Bronchial epithelial cell (primary cell): ENCODE results near the gene LINC00305. TPM values are rescaled to one million over a fixed set of nuclear protein-coding genes. Genes with fewer than 3 reads are reported as not detected.
A peak's percentile ranks its signal among the peaks of the same experiment; 100 is the strongest.

Experiments
- DNase-seq: peaks from one replicate; pipeline ENCODE4 v3.0.0-alpha.2; 2010; ENCODE audit warnings: low read depth
- FAIRE-seq: peaks from 2 replicates; lab custom pipeline; 2011; peaks lifted over from hg19 to GRCh38; lab: Jason Lieb, UNC
- H3K27me3 ChIP-seq: 2 replicates; pipeline ENCODE4 v1.5.1; 2011; ENCODE audit warnings: low read length; ENCODE audit not compliant: control insufficient read depth, insufficient read depth
- H3K36me3 ChIP-seq: 2 replicates; pipeline ENCODE4 v1.5.1; 2011; ENCODE audit warnings: low read length; ENCODE audit not compliant: control insufficient read depth, insufficient read depth
- H3K4me3 ChIP-seq: 2 replicates; pipeline ENCODE4 v1.5.1; 2011; ENCODE audit warnings: mild to moderate bottlenecking, low read depth, low read length, control low read depth
- total RNA-seq: library from RNA; depleted of rRNA; stranded (reverse); fragments of >200 nt; gene quantifications from 2 replicates; pipeline ENCODE4 v1.2.1, GENCODE V29; 2014
- TF ChIP-seq, protein P1 (sequence below): IDR thresholded peaks from 2 replicates; pipeline ENCODE4 v1.5.1; 2011; ENCODE audit warnings: mild to moderate bottlenecking, moderate library complexity, low read length, control low read depth, inconsistent platforms; ENCODE audit not compliant: insufficient read depth, severe bottlenecking

The LINC00305 gene
- total RNA-seq: not detected in 2 replicates

DNA sequence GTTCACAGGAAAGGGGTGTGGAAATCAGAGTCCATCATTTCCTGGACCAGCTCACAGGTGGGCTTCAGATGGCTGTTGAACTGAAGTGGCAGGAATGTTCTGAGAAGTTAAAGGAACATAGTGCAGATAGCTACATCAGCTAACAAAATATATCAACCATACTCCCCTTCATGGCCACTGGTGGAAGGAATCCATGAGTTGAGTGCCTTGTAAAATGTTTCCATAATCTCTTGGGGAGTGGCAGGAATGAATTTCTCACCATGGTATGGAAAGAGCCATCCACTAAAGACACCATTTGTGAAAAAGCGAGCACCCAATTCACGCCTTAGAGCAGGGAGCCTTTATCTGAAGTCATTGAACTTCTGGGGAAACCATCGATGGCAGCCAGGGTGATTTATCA lies at the start of gene LINC00305:
Gene LINC00305 (minus strand): TSS at position 101 of the 400 bp plus-strand sequence.
- Histone ChIP-seq H3K4me3 (no peak within 1 kb of the TSS), H3K36me3 (no peaks in the 10 kb centered on the region), H3K27me3 (no peaks in the 10 kb centered on the region)
- FAIRE-seq: no peak
- no peak for DNase-seq
- TF ChIP-seq, protein P1, sequence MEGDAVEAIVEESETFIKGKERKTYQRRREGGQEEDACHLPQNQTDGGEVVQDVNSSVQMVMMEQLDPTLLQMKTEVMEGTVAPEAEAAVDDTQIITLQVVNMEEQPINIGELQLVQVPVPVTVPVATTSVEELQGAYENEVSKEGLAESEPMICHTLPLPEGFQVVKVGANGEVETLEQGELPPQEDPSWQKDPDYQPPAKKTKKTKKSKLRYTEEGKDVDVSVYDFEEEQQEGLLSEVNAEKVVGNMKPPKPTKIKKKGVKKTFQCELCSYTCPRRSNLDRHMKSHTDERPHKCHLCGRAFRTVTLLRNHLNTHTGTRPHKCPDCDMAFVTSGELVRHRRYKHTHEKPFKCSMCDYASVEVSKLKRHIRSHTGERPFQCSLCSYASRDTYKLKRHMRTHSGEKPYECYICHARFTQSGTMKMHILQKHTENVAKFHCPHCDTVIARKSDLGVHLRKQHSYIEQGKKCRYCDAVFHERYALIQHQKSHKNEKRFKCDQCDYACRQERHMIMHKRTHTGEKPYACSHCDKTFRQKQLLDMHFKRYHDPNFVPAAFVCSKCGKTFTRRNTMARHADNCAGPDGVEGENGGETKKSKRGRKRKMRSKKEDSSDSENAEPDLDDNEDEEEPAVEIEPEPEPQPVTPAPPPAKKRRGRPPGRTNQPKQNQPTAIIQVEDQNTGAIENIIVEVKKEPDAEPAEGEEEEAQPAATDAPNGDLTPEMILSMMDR: no peak

DNA sequence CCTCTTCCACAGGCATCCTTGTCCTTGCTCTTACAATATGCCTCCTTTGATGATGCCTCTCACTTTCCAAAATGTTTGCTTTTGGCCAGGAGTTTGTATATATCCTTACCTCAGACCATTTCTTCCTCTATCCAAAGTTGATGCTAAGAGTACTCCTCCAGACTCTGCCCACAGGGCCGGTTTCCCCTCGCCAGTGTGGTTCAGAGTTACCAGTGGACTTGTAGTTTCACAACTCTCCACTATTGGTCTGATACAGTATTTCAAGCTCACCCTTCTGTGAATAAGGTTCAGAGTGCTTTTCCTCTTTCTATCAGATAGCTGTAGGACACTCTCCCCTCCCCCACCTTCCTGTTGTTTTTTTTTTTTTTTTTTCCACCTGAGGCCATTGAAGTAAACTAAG lies 42.2 kb upstream of the LINC00305 start:
- Histone ChIP-seq H3K36me3 (no peaks in the 10 kb centered on the region), H3K4me3 (no peak overlapping the region), H3K27me3 (no peaks in the 10 kb centered on the region)
- TF ChIP-seq, protein P1: no peak
- FAIRE-seq (no peak), DNase-seq (no peak)

DNA sequence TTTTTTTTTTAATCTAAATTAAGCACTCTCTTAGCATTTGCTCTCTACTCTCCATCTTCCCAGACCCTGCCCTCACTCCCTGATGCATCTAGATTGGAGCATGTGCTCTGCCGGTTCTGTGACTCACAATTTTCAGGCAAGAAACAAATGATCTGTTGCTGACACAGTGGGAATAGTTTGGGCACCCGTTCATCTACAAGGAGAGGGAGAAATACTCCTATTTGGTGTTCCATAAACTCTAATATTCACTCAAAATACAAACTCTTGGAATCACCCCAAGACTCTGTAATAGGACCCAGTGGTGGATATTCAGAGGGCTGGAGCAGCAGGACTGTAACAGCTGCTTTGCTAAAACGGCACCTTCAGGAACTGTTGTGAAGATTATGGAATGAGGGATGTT lies 37.1 kb upstream of the LINC00305 start:
- FAIRE-seq: no peak
- DNase-seq: no peak
- TF ChIP-seq, protein P1: no peak
- Histone ChIP-seq H3K36me3 (no peaks in the 10 kb centered on the region), H3K4me3 (no peak overlapping the region), H3K27me3 (no peaks in the 10 kb centered on the region)

DNA sequence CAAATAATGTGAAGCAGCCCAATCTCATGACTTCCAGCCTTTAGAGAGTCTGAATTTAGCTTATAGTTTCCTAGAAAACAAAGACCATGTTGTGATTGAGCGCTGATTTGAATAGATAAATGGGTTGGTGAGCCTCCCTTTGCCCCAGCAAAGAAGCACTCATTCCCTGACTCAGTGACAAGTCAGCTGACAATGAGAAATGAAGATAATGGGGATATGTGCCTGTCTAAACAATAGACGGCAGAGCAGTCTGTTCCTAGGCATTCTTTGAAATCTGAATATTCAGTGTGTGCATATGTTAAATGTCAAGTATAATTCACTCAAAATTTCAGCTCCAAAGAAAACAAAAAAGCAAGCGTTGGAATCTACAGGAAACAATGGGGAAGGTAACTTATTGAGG lies 34.8 kb upstream of the LINC00305 start:
- TF ChIP-seq, protein P1: no peak
- Histone ChIP-seq H3K36me3 (no peaks in the 10 kb centered on the region), H3K4me3 (no peak overlapping the region), H3K27me3 (no peaks in the 10 kb centered on the region)
- FAIRE-seq: no peak
- no peak for DNase-seq

DNA sequence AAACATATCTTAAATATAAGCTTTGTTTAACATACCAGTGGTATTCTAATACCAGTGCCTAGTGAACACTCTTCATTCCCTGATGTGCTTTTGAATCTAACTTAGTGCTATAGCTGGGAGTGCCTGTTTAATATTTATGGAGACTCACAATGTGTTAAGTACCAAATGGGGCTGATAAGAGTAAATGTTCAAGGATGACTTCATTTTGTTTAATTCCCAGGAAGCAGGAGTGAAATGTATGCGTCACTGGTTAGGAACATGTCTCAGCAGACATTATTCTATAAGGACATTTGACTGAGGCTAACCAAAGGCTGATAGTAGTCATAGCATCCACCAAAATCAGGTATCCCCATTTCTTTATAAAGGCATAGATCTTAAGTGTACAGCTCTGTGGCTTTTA lies 31.7 kb upstream of the LINC00305 start:
- peak; percentile 58 for DNase-seq
- no peak overlapping the region for H3K4me3 ChIP-seq
- no peaks in the 10 kb centered on the region for H3K36me3 ChIP-seq
- FAIRE-seq: no peak
- TF ChIP-seq, protein P1: no peak
- no peaks in the 10 kb centered on the region for H3K27me3 ChIP-seq

DNA sequence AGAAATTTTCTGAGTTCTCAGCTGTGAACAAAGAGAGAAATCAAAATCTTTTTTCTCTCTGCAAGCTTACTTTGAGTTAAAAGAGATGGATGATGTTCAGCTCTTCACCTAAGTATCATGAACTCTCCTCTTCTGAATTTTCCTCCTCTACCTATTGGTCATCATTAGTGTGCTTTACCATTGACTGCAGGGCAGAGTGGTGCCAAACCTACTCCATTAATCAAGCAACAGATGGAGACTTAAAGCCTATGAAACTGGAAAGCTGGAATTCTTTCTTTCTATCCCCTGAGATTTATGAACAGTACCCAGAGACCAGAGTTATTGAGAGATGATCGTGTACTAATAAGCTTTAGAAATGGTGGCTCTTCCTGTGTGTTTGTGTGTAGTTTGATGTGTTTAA lies 31.3 kb upstream of the LINC00305 start:
- no peaks in the 10 kb centered on the region for H3K27me3 ChIP-seq
- TF ChIP-seq, protein P1: no peak
- DNase-seq (no peak), FAIRE-seq (no peak)
- no peaks in the 10 kb centered on the region for H3K36me3 ChIP-seq
- H3K4me3 ChIP-seq: no peak overlapping the region
